HEK293 (cell line): ENCODE results near the gene TRAF2.
"Not testable (repeated sequence)": the region's sequence is repeated elsewhere in the genome, so short reads cannot be mapped to it uniquely, and the experiment has no call there.

Experiments used
- CTCF ChIA-PET: fragments of 350-600 bp; formaldehyde crosslinking; extraction: SDS; loops from one replicate; lab custom pipeline; 2021; ENCODE audit warnings: antibody characterized with exemption; lab: Yijun Ruan, JAX
- POLR2A ChIA-PET: fragments of 300-600 bp; formaldehyde crosslinking; extraction: SDS; loops from one replicate; lab custom pipeline; 2020; ENCODE audit warnings: antibody characterized with exemption, inconsistent platforms; lab: Yijun Ruan, JAX
- H3K27ac ChIP-seq: fragments of 200-500 bp; sonication (Bioruptor generic); 2 replicates; pipeline ENCODE4 v1.5.1; 2014; ENCODE audit warnings: low read depth, low read length, control low read depth, inconsistent platforms; ENCODE audit errors: extremely low read depth
- H3K36me3 ChIP-seq, 2 experiments: fragments of 200-500 bp in 1 of 2; sonication (Bioruptor generic) in 1 of 2; 1 replicate in 1 of 2; 2 replicates in 1 of 2; pipeline ENCODE4 v1.5.1; 2014 to 2017; ENCODE audit warnings: inconsistent platforms in 2 of 2, low read length in 2 of 2; ENCODE audit not compliant: control insufficient read depth in 2 of 2, insufficient read depth in 1 of 2
- H3K4me1 ChIP-seq: fragments of 200-500 bp; sonication (Bioruptor generic); 2 replicates; pipeline ENCODE4 v1.5.1; 2014; ENCODE audit warnings: mild to moderate bottlenecking, low read length, inconsistent platforms; ENCODE audit not compliant: control insufficient read depth, insufficient read depth
- H3K4me3 ChIP-seq: 2 replicates; pipeline ENCODE4 v1.5.1; 2011; ENCODE audit warnings: low read depth, mild to moderate bottlenecking, control low read depth, low read length, moderate library complexity
- H3K9me3 ChIP-seq: fragments of 200-500 bp; sonication (Bioruptor generic); 2 replicates; pipeline ENCODE4 v1.5.1; 2014; ENCODE audit warnings: low read depth, low read length, inconsistent platforms; ENCODE audit not compliant: control insufficient read depth, insufficient read depth
- EGR2 ChIP-seq: fragments of 450-650 bp; formaldehyde crosslinking; IDR thresholded peaks from 2 replicates; pipeline ENCODE4 v1.5.1; 2016; ENCODE audit warnings: low read depth, missing biosample characterization, missing genetic modification characterization
- HOXC10 ChIP-seq: sonication (generic); formaldehyde crosslinking; IDR thresholded peaks from 2 replicates; pipeline ENCODE4 v1.8.1; 2023; ENCODE audit warnings: mild to moderate bottlenecking, missing genetic modification reagents
- KLF1 ChIP-seq: fragments of 450-650 bp; formaldehyde crosslinking; IDR thresholded peaks from 2 replicates; pipeline ENCODE4 v1.5.1; 2016; ENCODE audit warnings: missing biosample characterization, missing genetic modification characterization
- KLF8 ChIP-seq: fragments of 450-650 bp; formaldehyde crosslinking; IDR thresholded peaks from 2 replicates; pipeline ENCODE4 v1.5.1; 2016; ENCODE audit warnings: missing biosample characterization, missing genetic modification characterization
- PRDM6 ChIP-seq: fragments of 450-650 bp; formaldehyde crosslinking; IDR thresholded peaks from 2 replicates; pipeline ENCODE4 v1.5.1; 2017; ENCODE audit warnings: missing biosample characterization, missing genetic modification characterization
- SCRT1 ChIP-seq: fragments of 450-650 bp; formaldehyde crosslinking; IDR thresholded peaks from 2 replicates; pipeline ENCODE4 v1.5.1; 2016; ENCODE audit warnings: missing biosample characterization, missing genetic modification characterization, borderline replicate concordance
- WT1 ChIP-seq: fragments of 450-650 bp; formaldehyde crosslinking; IDR thresholded peaks from 2 replicates; pipeline ENCODE4 v1.5.1; 2016; ENCODE audit warnings: missing biosample characterization, missing genetic modification characterization
- ZBTB10 ChIP-seq: fragments of 450-650 bp; formaldehyde crosslinking; IDR thresholded peaks from 2 replicates; pipeline ENCODE4 v1.5.1; 2016; ENCODE audit warnings: missing biosample characterization, missing genetic modification characterization
- ZBTB17 ChIP-seq: fragments of 450-650 bp; formaldehyde crosslinking; IDR thresholded peaks from 2 replicates; pipeline ENCODE4 v1.5.1; 2016; ENCODE audit warnings: missing biosample characterization, missing genetic modification characterization
- ZBTB20 ChIP-seq: fragments of 450-650 bp; formaldehyde crosslinking; IDR thresholded peaks from 2 replicates; pipeline ENCODE4 v1.5.1; 2016; ENCODE audit warnings: missing biosample characterization, missing genetic modification characterization
- ZFHX2 ChIP-seq: fragments of 450-650 bp; formaldehyde crosslinking; conservative IDR thresholded peaks from 2 replicates; pipeline ENCODE4 v1.5.1; 2016; ENCODE audit warnings: missing biosample characterization, missing genetic modification characterization
- ZFP37 ChIP-seq: fragments of 450-650 bp; formaldehyde crosslinking; IDR thresholded peaks from 2 replicates; pipeline ENCODE4 v1.5.1; 2016; ENCODE audit warnings: missing biosample characterization, missing genetic modification characterization
- ZIC2 ChIP-seq: fragments of 450-650 bp; formaldehyde crosslinking; IDR thresholded peaks from 2 replicates; pipeline ENCODE4 v1.5.1; 2016; ENCODE audit warnings: missing biosample characterization, missing genetic modification characterization
- ZNF223 ChIP-seq: fragments of 450-650 bp; formaldehyde crosslinking; IDR thresholded peaks from 2 replicates; pipeline ENCODE4 v1.5.1; 2016; ENCODE audit warnings: missing biosample characterization, missing genetic modification characterization
- ZNF335 ChIP-seq: fragments of 450-650 bp; formaldehyde crosslinking; conservative IDR thresholded peaks from 2 replicates; pipeline ENCODE4 v1.5.1; 2016; ENCODE audit warnings: missing biosample characterization, missing genetic modification characterization
- ZNF366 ChIP-seq: fragments of 450-650 bp; formaldehyde crosslinking; conservative IDR thresholded peaks from 2 replicates; pipeline ENCODE4 v1.5.1; 2016; ENCODE audit warnings: missing biosample characterization, missing genetic modification characterization
- ZNF423 ChIP-seq: fragments of 450-650 bp; formaldehyde crosslinking; IDR thresholded peaks from 2 replicates; pipeline ENCODE4 v1.5.1; 2016; ENCODE audit warnings: missing biosample characterization, missing genetic modification characterization
- ZNF600 ChIP-seq: fragments of 450-650 bp; formaldehyde crosslinking; IDR thresholded peaks from 2 replicates; pipeline ENCODE4 v1.5.1; 2016; ENCODE audit warnings: missing biosample characterization, missing genetic modification characterization
- ZNF776 ChIP-seq: fragments of 450-650 bp; formaldehyde crosslinking; IDR thresholded peaks from 2 replicates; pipeline ENCODE4 v1.5.0; 2017; ENCODE audit warnings: missing biosample characterization, missing genetic modification characterization, borderline replicate concordance
- TF ChIP-seq, protein P1 (sequence below): sonication (generic); formaldehyde crosslinking; IDR thresholded peaks from 2 replicates; pipeline ENCODE4 v1.8.1; 2022; ENCODE audit warnings: mild to moderate bottlenecking, moderate library complexity, missing genetic modification reagents
- TF ChIP-seq, protein P2 (sequence below): fragments of 450-650 bp; formaldehyde crosslinking; IDR thresholded peaks from 2 replicates; pipeline ENCODE4 v1.5.1; 2017; ENCODE audit warnings: missing biosample characterization, missing genetic modification characterization
- TF ChIP-seq, protein P3 (sequence below): fragments of 450-650 bp; formaldehyde crosslinking; IDR thresholded peaks from 2 replicates; pipeline ENCODE4 v1.5.1; 2016; ENCODE audit warnings: missing biosample characterization, missing genetic modification characterization

TRAF2 gene

DNA sequence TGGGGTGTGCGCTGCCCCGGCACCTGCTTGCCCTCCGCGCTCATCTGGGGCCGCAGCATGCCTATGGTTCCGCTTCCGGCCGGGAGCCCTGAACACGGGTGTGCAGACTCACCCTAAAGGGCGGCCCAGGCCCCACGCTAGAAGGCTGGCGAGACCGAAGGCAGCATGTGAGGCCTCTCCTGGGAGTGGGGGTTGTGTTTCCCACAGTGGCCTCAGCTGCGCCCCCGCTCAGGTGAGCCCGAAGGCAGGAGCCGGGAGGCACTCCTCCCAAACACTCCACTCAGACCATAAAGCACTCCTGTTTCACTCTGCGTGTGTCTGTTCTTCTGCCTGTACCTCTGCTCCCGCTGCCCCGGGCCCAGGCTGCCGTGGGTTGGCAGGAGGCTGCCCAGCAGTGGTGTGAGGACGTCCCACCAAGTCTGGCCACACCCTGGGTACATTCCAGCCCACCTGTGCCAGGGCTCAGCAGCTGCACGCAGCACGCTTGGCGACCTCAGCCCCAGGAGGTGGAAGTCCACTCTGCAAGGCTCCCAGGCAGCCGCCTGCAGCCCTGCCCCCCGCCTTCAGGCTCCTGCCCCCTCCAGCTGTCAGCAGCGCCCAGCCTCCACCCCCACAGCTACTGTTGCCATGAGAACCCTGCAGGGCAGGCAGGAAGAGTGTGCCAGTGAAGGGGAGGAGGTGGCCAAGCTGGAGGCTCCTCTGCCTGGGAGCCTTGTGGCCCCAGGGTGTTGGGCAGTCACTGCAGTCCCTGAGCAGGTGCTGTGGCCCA, 45.3 kb upstream of the TRAF2 start (continued):
- TF ChIP-seq, protein P1, sequence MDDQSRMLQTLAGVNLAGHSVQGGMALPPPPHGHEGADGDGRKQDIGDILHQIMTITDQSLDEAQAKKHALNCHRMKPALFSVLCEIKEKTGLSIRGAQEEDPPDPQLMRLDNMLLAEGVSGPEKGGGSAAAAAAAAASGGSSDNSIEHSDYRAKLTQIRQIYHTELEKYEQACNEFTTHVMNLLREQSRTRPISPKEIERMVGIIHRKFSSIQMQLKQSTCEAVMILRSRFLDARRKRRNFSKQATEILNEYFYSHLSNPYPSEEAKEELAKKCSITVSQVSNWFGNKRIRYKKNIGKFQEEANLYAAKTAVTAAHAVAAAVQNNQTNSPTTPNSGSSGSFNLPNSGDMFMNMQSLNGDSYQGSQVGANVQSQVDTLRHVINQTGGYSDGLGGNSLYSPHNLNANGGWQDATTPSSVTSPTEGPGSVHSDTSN (CRISPR knock-in tag) = peak; percentile 26; the same call in 1 of the 2 replicates
- peak; percentile 41; the same call in 1 of the 2 replicates for TF ChIP-seq ZNF423 (tag by site-specific recombination)
- peak; percentile 79 for TF ChIP-seq ZNF223 (tag by site-specific recombination)
- TF ChIP-seq PRDM6 (tag by site-specific recombination) = no peak
- TF ChIP-seq ZNF776 (tag by site-specific recombination) = no peak
- peak; percentile 54; the same call in 1 of the 2 replicates for TF ChIP-seq WT1 (tag by site-specific recombination)
- TF ChIP-seq ZNF600 (tag by site-specific recombination) = peak; percentile 79
- TF ChIP-seq EGR2 (tag by site-specific recombination) = peak; percentile 91
- peak; percentile 88 for TF ChIP-seq ZNF335
- no peak for TF ChIP-seq SCRT1 (tag by site-specific recombination)
- peak; percentile 35; the same call in 1 of the 2 replicates for TF ChIP-seq KLF1 (tag by site-specific recombination)
- peak; percentile 62 for TF ChIP-seq ZNF366 (tag by site-specific recombination)
- 0 out of 2 replicates have a peak, but pooled peaks have one; percentile 24 for TF ChIP-seq ZBTB20
- TF ChIP-seq KLF8 (tag by site-specific recombination) = peak; percentile 63
- TF ChIP-seq ZIC2 (tag by site-specific recombination) = peak; percentile 99
- TF ChIP-seq ZFP37 (tag by site-specific recombination) = 0 out of 2 replicates have a peak, but pooled peaks have one; percentile 0
- TF ChIP-seq ZFHX2 (tag by site-specific recombination) = peak; percentile 88
- TF ChIP-seq ZBTB17 (tag by site-specific recombination) = peak; percentile 51; the same call in 1 of the 2 replicates
- TF ChIP-seq, protein P2, sequence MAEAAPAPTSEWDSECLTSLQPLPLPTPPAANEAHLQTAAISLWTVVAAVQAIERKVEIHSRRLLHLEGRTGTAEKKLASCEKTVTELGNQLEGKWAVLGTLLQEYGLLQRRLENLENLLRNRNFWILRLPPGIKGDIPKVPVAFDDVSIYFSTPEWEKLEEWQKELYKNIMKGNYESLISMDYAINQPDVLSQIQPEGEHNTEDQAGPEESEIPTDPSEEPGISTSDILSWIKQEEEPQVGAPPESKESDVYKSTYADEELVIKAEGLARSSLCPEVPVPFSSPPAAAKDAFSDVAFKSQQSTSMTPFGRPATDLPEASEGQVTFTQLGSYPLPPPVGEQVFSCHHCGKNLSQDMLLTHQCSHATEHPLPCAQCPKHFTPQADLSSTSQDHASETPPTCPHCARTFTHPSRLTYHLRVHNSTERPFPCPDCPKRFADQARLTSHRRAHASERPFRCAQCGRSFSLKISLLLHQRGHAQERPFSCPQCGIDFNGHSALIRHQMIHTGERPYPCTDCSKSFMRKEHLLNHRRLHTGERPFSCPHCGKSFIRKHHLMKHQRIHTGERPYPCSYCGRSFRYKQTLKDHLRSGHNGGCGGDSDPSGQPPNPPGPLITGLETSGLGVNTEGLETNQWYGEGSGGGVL (tag by site-specific recombination) = peak; percentile 58; the same call in 1 of the 2 replicates
- no peak for TF ChIP-seq HOXC10
- TF ChIP-seq, all 188 proteins: peak for 32

GRCh38 chr9:136841646-136842379, 44.5 kb upstream of the TRAF2 start:
- not testable (repeated sequence) for H3K4me3 ChIP-seq, H3K4me1 ChIP-seq, H3K9me3 ChIP-seq
- ChIA-PET POLR2A (interaction anchor here (0.6 to 3.7 kb wide), 12 partner anchors 17 to 382 kb away, joined by 3 to 17 read pairs (median 3); partner anchors contain the start of genes CLIC3, RABL6, TMEM141 and TRAF2), CTCF (interaction anchor here (0.5 to 3.6 kb wide), 32 partner anchors 8 to 534 kb away, joined by 3 to 27 read pairs (median 4); partner anchors contain the start of genes C8G, LCN15, MAMDC4 and TMEM141)
- Histone ChIP-seq H3K27ac (peak overlapping the region; percentile 3; the same call in 1 of the 2 replicates), H3K36me3 (peaks cover 0 to 31% of the 10 kb centered on the region in 2 experiments; a peak in 2 of 3 replicates)
- TF ChIP-seq KLF1 (tag by site-specific recombination) (0 out of 2 replicates have a peak, but pooled peaks have one; percentile 5), ZBTB10 (tag by site-specific recombination) (peak; percentile 66)
- TF ChIP-seq, protein P3, sequence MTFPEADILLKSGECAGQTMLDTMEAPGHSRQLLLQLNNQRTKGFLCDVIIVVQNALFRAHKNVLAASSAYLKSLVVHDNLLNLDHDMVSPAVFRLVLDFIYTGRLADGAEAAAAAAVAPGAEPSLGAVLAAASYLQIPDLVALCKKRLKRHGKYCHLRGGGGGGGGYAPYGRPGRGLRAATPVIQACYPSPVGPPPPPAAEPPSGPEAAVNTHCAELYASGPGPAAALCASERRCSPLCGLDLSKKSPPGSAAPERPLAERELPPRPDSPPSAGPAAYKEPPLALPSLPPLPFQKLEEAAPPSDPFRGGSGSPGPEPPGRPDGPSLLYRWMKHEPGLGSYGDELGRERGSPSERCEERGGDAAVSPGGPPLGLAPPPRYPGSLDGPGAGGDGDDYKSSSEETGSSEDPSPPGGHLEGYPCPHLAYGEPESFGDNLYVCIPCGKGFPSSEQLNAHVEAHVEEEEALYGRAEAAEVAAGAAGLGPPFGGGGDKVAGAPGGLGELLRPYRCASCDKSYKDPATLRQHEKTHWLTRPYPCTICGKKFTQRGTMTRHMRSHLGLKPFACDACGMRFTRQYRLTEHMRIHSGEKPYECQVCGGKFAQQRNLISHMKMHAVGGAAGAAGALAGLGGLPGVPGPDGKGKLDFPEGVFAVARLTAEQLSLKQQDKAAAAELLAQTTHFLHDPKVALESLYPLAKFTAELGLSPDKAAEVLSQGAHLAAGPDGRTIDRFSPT (tag by site-specific recombination) = peak; percentile 53
